Measurements from ENCODE around the gene SNORC. TPM values are rescaled to one million over a fixed set of nuclear protein-coding genes. Genes with fewer than 3 reads are reported as not detected.
"Not testable (repeated sequence)": the region's sequence is repeated elsewhere in the genome, so short reads cannot be mapped to it uniquely, and the experiment has no call there.

Gene SNORC
- polyA plus RNA-seq, 1 of the 3 experiments (the other 2 are of a cell fraction) = 1.2 TPM

DNA sequence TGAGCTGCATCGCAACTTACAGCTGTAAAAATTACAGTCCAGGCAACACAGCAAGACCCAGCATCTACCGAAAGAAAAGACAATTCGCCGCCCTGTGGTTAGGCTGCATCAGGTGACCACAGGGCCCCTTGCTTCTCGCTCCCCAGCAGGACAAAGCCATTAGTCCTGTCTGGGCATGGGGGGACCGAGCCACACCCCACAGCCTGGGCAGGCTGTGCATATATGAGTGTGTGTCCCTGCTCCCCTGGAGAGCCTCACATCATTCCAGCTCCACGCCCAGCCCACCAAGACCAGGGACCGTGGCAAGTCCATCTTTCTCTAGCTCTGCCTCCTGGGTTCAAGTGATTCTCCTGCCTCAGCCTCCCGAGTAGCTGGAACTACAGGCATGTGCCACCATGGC, 33.9 kb downstream of the SNORC start:
- Histone ChIP-seq H2AFZ (ENCODE audit: low read depth) (no peak overlapping the region), H4K20me1 (ENCODE audit: insufficient read depth) (no peaks in the 10 kb centered on the region), H3K36me3 (replicated peaks in 1 of 2; ENCODE audit: control insufficient read depth in 1 of 2, insufficient read depth in 2 of 2, low read length in 1 of 2) (no peaks in the 10 kb centered on the region), H3K4me1 (ENCODE audit: control insufficient read depth in 1 of 2, insufficient read depth in 2 of 2, low read depth in 1 of 2, low read length in 1 of 2) (peaks cover 0 to 12% of the 10 kb centered on the region in 2 experiments; a peak in 3 of 4 replicates), H3K9me2 (no peaks in the 10 kb centered on the region), H3K9me3 (no peaks in the 10 kb centered on the region), H3F3A (replicated peaks; ENCODE audit: insufficient read depth) (peaks cover 3% of the 10 kb centered on the region), H3K4me2 (no peak overlapping the region), H3K9ac (no peak overlapping the region), H3K27me3 (ENCODE audit: insufficient read depth) (no peaks in the 10 kb centered on the region), H3K79me2 (ENCODE audit: insufficient read depth) (no peaks in the 10 kb centered on the region), H3K4me3 (ENCODE audit: low read depth in 2 of 2, low read length in 1 of 2) (no peak overlapping the region), H3K27ac (ENCODE audit: low read depth in 2 of 2, low read length in 1 of 2) (no peak overlapping the region)
- WGBS (ENCODE audit: low lambda C conversion rate) = 87% methylated on average over 9 of the region's 9 CpGs
- TF ChIP-seq RXRA (IDR thresholded peaks at IDR 0.05; ENCODE audit: borderline replicate concordance, low read depth) = no peak
- no peak for TF ChIP-seq FOSL2 (IDR thresholded peaks at IDR 0.05; ENCODE audit: borderline replicate concordance, low read depth)
- POLR2A ChIA-PET = interaction anchor here (0.6 kb wide), 1 partner anchor 89 kb away, joined by 6 read pairs; no protein-coding TSS in a partner anchor
- CTCF ChIA-PET = no interaction called here
- DNase-seq = peak; percentile 13

DNA sequence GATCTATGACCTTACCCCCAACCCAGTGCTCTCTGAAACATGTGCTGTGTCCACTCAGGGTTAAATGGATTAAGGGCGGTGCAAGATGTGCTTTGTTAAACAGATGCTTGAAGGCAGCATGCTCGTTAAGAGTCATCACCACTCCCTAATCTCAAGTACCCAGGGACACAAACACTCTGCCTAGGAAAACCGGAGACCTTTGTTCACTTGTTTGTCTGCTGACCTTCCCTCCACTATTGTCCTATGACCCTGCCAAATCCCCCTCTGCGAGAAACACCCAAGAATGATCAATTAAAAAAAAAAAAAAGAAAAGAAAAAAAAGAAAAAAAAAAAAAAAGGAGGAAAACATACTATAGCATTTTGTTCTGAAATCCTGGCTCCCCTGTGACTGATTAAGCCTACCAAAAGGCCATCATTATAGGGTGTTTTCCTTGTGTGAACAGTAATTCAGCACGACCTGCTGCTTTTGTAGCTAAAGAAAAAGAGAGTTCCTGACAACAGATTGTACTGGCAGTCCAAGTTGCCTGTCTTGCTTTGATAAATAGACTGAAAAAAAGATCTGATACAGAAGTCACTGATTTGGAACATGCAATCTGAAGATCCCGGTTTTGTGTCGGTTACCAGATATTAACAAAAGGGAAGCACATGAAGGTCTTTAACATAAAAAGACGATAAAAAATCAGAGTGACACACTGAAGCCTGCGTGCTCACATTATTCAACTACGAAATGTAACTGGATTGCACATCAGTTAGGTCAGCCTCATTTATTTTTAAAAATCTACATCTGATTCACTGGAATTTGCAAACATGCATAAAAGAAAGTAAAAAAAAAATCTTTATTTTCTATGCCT, 37.0 kb downstream of the SNORC start:
- POLR2A ChIA-PET; H3K27me3 ChIP-seq (ENCODE audit: insufficient read depth); H3K4me3 ChIP-seq (ENCODE audit: low read depth in 2 of 2, low read length in 1 of 2); H3K9me3 ChIP-seq; H3K4me2 ChIP-seq; H3F3A ChIP-seq (replicated peaks; ENCODE audit: insufficient read depth); H3K36me3 ChIP-seq (replicated peaks in 1 of 2; ENCODE audit: control insufficient read depth in 1 of 2, insufficient read depth in 2 of 2, low read length in 1 of 2); H4K20me1 ChIP-seq (ENCODE audit: insufficient read depth); H2AFZ ChIP-seq (ENCODE audit: low read depth); H3K9me2 ChIP-seq; DNase-seq; H3K27ac ChIP-seq (ENCODE audit: low read depth in 2 of 2, low read length in 1 of 2); H3K4me1 ChIP-seq (ENCODE audit: control insufficient read depth in 1 of 2, insufficient read depth in 2 of 2, low read depth in 1 of 2, low read length in 1 of 2); H3K9ac ChIP-seq; H3K79me2 ChIP-seq (ENCODE audit: insufficient read depth); CTCF ChIA-PET: not testable (repeated sequence)
- WGBS (ENCODE audit: low lambda C conversion rate) = 69% methylated on average over 9 of the region's 10 CpGs

- H3K4me3 ChIP-seq (ENCODE audit: low read depth in 2 of 2, low read length in 1 of 2); H3K4me2 ChIP-seq; CTCF ChIA-PET: not testable (repeated sequence)
These were observed 37.6 kb downstream of the SNORC start for GRCh38 chr2:232907718-232908085.

GRCh38 chr2:232908695-232909094, 38.6 kb downstream of the SNORC start:
- no peak overlapping the region for H2AFZ ChIP-seq (ENCODE audit: low read depth)
- POLR2A ChIA-PET = no interaction called here
- no peak for DNase-seq
- TF ChIP-seq USF1 (IDR thresholded peaks at IDR 0.05; ENCODE audit: borderline replicate concordance, low read depth) (no peak), SIN3A (IDR thresholded peaks at IDR 0.05; ENCODE audit: borderline replicate concordance, low read depth, low read length) (no peak), YY1 (IDR thresholded peaks at IDR 0.05; ENCODE audit: low read depth) (no peak), REST (IDR thresholded peaks at IDR 0.05; ENCODE audit: low read depth, low read length) (no peak), RCOR1 (IDR thresholded peaks at IDR 0.05; ENCODE audit: low read length) (no peak), RFX5 (IDR thresholded peaks at IDR 0.05; ENCODE audit: low read length) (no peak), TAF1 (IDR thresholded peaks at IDR 0.05; ENCODE audit: borderline replicate concordance, low read depth, low read length) (no peak), EZH2phosphoT487 (IDR thresholded peaks at IDR 0.05; ENCODE audit: borderline replicate concordance, low read depth) (no peak), ELF1 (IDR thresholded peaks at IDR 0.05) (no peak), GABPA (IDR thresholded peaks at IDR 0.05; ENCODE audit: low read depth) (no peak)

More at GRCh38 chr2:232907718-232908085, 37.6 kb downstream of the SNORC start:
- H3K9me3 ChIP-seq; H3K9me2 ChIP-seq; DNase-seq; H3K27me3 ChIP-seq (ENCODE audit: insufficient read depth); H3K9ac ChIP-seq; H2AFZ ChIP-seq (ENCODE audit: low read depth); H3K27ac ChIP-seq (ENCODE audit: low read depth in 2 of 2, low read length in 1 of 2); POLR2A ChIA-PET; H3K36me3 ChIP-seq (replicated peaks in 1 of 2; ENCODE audit: control insufficient read depth in 1 of 2, insufficient read depth in 2 of 2, low read length in 1 of 2); H3F3A ChIP-seq (replicated peaks; ENCODE audit: insufficient read depth); H3K79me2 ChIP-seq (ENCODE audit: insufficient read depth); H4K20me1 ChIP-seq (ENCODE audit: insufficient read depth); H3K4me1 ChIP-seq (ENCODE audit: control insufficient read depth in 1 of 2, insufficient read depth in 2 of 2, low read depth in 1 of 2, low read length in 1 of 2): not testable (repeated sequence)
- WGBS (ENCODE audit: low lambda C conversion rate) = 89% methylated on average over 9 of the region's 9 CpGs

More at GRCh38 chr2:232908695-232909094, 38.6 kb downstream of the SNORC start:
- 79% methylated on average over 6 of the region's 6 CpGs for WGBS (ENCODE audit: low lambda C conversion rate)
- no peaks in the 10 kb centered on the region for H3K9me2 ChIP-seq
- H3K9me3 ChIP-seq = no peaks in the 10 kb centered on the region
- H3K36me3 ChIP-seq (replicated peaks in 1 of 2; ENCODE audit: control insufficient read depth in 1 of 2, insufficient read depth in 2 of 2, low read length in 1 of 2) = no peaks in the 10 kb centered on the region
- no peaks in the 10 kb centered on the region for H3K27me3 ChIP-seq (ENCODE audit: insufficient read depth)
- CTCF ChIA-PET = no interaction called here
- no peaks in the 10 kb centered on the region for H3K4me1 ChIP-seq (ENCODE audit: control insufficient read depth in 1 of 2, insufficient read depth in 2 of 2, low read depth in 1 of 2, low read length in 1 of 2)
- H3K4me3 ChIP-seq (ENCODE audit: low read depth in 2 of 2, low read length in 1 of 2) = no peak overlapping the region
- H3K4me2 ChIP-seq = no peak overlapping the region
- H4K20me1 ChIP-seq (ENCODE audit: insufficient read depth) = no peaks in the 10 kb centered on the region
- H3K27ac ChIP-seq (ENCODE audit: low read depth in 2 of 2, low read length in 1 of 2) = no peak overlapping the region
- H3F3A ChIP-seq (replicated peaks; ENCODE audit: insufficient read depth) = no peaks in the 10 kb centered on the region
- H3K9ac ChIP-seq = no peak overlapping the region
- H3K79me2 ChIP-seq (ENCODE audit: insufficient read depth) = no peaks in the 10 kb centered on the region
